NT2/D1 (cell line): ENCODE results near the gene PLXDC2.

ENCODE experiments used
- DNase-seq: peaks from one replicate; pipeline ENCODE4 v3.0.0-alpha.2; 2011; ENCODE audit warnings: low read depth, low spot score
- H3K27me3 ChIP-seq: 2 replicates; pipeline ENCODE4 v1.6.0; 2011; ENCODE audit warnings: mild to moderate bottlenecking; ENCODE audit not compliant: insufficient read length, insufficient read depth
- H3K36me3 ChIP-seq: 2 replicates; pipeline ENCODE4 v1.6.1; 2011; ENCODE audit warnings: mild to moderate bottlenecking, low read length, mixed read lengths; ENCODE audit not compliant: insufficient read depth, insufficient read length
- H3K4me1 ChIP-seq: 2 replicates; pipeline ENCODE4 v1.5.1; 2011; ENCODE audit not compliant: insufficient read depth, insufficient read length
- H3K4me3 ChIP-seq: 2 replicates; pipeline ENCODE4 v1.5.1; 2011; ENCODE audit warnings: low read depth; ENCODE audit not compliant: insufficient read length
- H3K9ac ChIP-seq: 2 replicates; pipeline ENCODE4 v1.6.0; 2011; ENCODE audit warnings: low read depth; ENCODE audit not compliant: insufficient read length
- H3K9me3 ChIP-seq: 2 replicates; pipeline ENCODE4 v1.5.1; 2011; ENCODE audit warnings: mild to moderate bottlenecking, low read length; ENCODE audit not compliant: insufficient read depth
- SUZ12 ChIP-seq: IDR thresholded peaks from 2 replicates; pipeline ENCODE4 v1.6.1; 2011; ENCODE audit not compliant: insufficient read length, insufficient read depth; ENCODE audit errors: extremely low read depth
- YY1 ChIP-seq: IDR thresholded peaks from 2 replicates; pipeline ENCODE4 v1.6.1; 2011; ENCODE audit not compliant: insufficient read length, insufficient read depth
- ZNF274 ChIP-seq: IDR thresholded peaks from 2 replicates; pipeline ENCODE4 v1.6.1; 2011; ENCODE audit warnings: mild to moderate bottlenecking, low read depth, low read length

PLXDC2 gene

GRCh38 chr10:19782430-19783089 is 33.7 kb upstream of the PLXDC2 start:
- Histone ChIP-seq H3K9me3 (no peaks in the 10 kb centered on the region), H3K4me1 (no peaks in the 10 kb centered on the region), H3K9ac (no peak overlapping the region), H3K36me3 (no peaks in the 10 kb centered on the region), H3K27me3 (no peaks in the 10 kb centered on the region), H3K4me3 (no peak overlapping the region)
- no peak for TF ChIP-seq ZNF274
- TF ChIP-seq SUZ12 = no peak
- TF ChIP-seq YY1 = no peak
- no peak for DNase-seq

- DNase-seq = no peak
- Histone ChIP-seq H3K9ac (no peak overlapping the region), H3K27me3 (no peaks in the 10 kb centered on the region), H3K4me3 (no peak overlapping the region), H3K4me1 (no peaks in the 10 kb centered on the region), H3K36me3 (no peaks in the 10 kb centered on the region), H3K9me3 (no peaks in the 10 kb centered on the region)
- TF ChIP-seq YY1 (no peak), SUZ12 (no peak), ZNF274 (no peak)
Observed at GRCh38 chr10:19783721-19784120, 32.5 kb upstream of the PLXDC2 start.

GRCh38 chr10:19785366-19785765 is 30.9 kb upstream of the PLXDC2 start:
- Histone ChIP-seq H3K9me3 (no peaks in the 10 kb centered on the region), H3K9ac (no peak overlapping the region), H3K27me3 (no peaks in the 10 kb centered on the region), H3K4me3 (no peak overlapping the region), H3K4me1 (no peaks in the 10 kb centered on the region), H3K36me3 (no peaks in the 10 kb centered on the region)
- no peak for DNase-seq
- TF ChIP-seq ZNF274 = no peak
- no peak for TF ChIP-seq YY1
- no peak for TF ChIP-seq SUZ12

- DNase-seq = peak; percentile 25
- Histone ChIP-seq H3K9ac (no peak overlapping the region), H3K4me1 (no peaks in the 10 kb centered on the region), H3K4me3 (no peak overlapping the region), H3K36me3 (no peaks in the 10 kb centered on the region), H3K27me3 (no peaks in the 10 kb centered on the region), H3K9me3 (no peaks in the 10 kb centered on the region)
- no peak for TF ChIP-seq ZNF274
- no peak for TF ChIP-seq YY1
- TF ChIP-seq SUZ12 = no peak
Observed at GRCh38 chr10:19788075-19788686, 28.1 kb upstream of the PLXDC2 start.

- no peak for DNase-seq
- Histone ChIP-seq H3K27me3 (no peaks in the 10 kb centered on the region), H3K36me3 (no peaks in the 10 kb centered on the region), H3K4me1 (no peaks in the 10 kb centered on the region), H3K9ac (no peak overlapping the region), H3K9me3 (no peaks in the 10 kb centered on the region), H3K4me3 (no peak overlapping the region)
- TF ChIP-seq ZNF274 = no peak
- no peak for TF ChIP-seq YY1
- TF ChIP-seq SUZ12 = no peak
Observed at GRCh38 chr10:19788902-19789301, 27.3 kb upstream of the PLXDC2 start.

- Histone ChIP-seq H3K4me3 (no peak overlapping the region), H3K9ac (no peak overlapping the region), H3K4me1 (no peaks in the 10 kb centered on the region), H3K27me3 (no peaks in the 10 kb centered on the region), H3K36me3 (no peaks in the 10 kb centered on the region), H3K9me3 (no peaks in the 10 kb centered on the region)
- no peak for DNase-seq
- TF ChIP-seq ZNF274 (no peak), YY1 (no peak), SUZ12 (no peak)
Observed at GRCh38 chr10:19789607-19790006, 26.6 kb upstream of the PLXDC2 start.

- Histone ChIP-seq H3K9ac (no peak overlapping the region), H3K36me3 (no peaks in the 10 kb centered on the region), H3K4me3 (no peak overlapping the region), H3K27me3 (no peaks in the 10 kb centered on the region), H3K9me3 (no peaks in the 10 kb centered on the region), H3K4me1 (no peaks in the 10 kb centered on the region)
- TF ChIP-seq YY1 (no peak), ZNF274 (no peak), SUZ12 (no peak)
- no peak for DNase-seq
Observed at GRCh38 chr10:19791032-19791431, 25.2 kb upstream of the PLXDC2 start.
